ENCODE data around the gene PRKCE. TPM values are rescaled to one million over a fixed set of nuclear protein-coding genes. Genes with fewer than 3 reads are reported as not detected.

PRKCE gene
- total RNA-seq, 1 experiment from 2014 or later, result 21.7 TPM

- no peak for TF ChIP-seq CTCF (conservative IDR thresholded peaks at IDR 0.05)
- TF ChIP-seq EZH2 (IDR thresholded peaks at IDR 0.05; ENCODE audit: low read depth), result no peak
- BruUV-seq (replicated peaks), result no TSS peak
- no peak for DNase-seq
- Histone ChIP-seq H3K4me1 (replicated peaks; ENCODE audit: insufficient read depth) (no peaks in the 10 kb centered on the region), H3F3A (ENCODE audit: insufficient read depth, low read depth) (no peaks in the 10 kb centered on the region), H3K36me3 (ENCODE audit: low read depth) (no peaks in the 10 kb centered on the region), H3K27ac (no peak overlapping the region), H3K4me3 (no peak overlapping the region), H4K20me1 (ENCODE audit: insufficient read depth) (no peaks in the 10 kb centered on the region), H3K79me2 (ENCODE audit: low read depth) (no peaks in the 10 kb centered on the region), H3K9me3 (ENCODE audit: insufficient read depth, low read depth) (no peaks in the 10 kb centered on the region), H3K9me2 (ENCODE audit: insufficient read depth) (no peaks in the 10 kb centered on the region), H2AFZ (no peak overlapping the region), H3K27me3 (ENCODE audit: insufficient read depth, low read depth) (no peaks in the 10 kb centered on the region), H3K4me2 (no peak overlapping the region)
- ChIA-PET POLR2A (ENCODE audit: unreplicated experiment) (no interaction called here), CTCF (interaction anchor here (0.6 kb wide), 1 partner anchor 13 kb away, joined by 5 read pairs; no protein-coding TSS in a partner anchor)
- intact Hi-C loops (cut with micrococcal nuclease; ENCODE audit: unreplicated experiment), result no loop called here
Measured at GRCh38 chr2:46018773-46019591, 367.5 kb downstream of the PRKCE start.

- Histone ChIP-seq H2AFZ (no peak overlapping the region), H3K79me2 (ENCODE audit: low read depth) (no peaks in the 10 kb centered on the region), H3K4me3 (no peak overlapping the region), H3F3A (ENCODE audit: insufficient read depth, low read depth) (no peaks in the 10 kb centered on the region), H3K9me2 (ENCODE audit: insufficient read depth) (no peaks in the 10 kb centered on the region), H3K4me2 (no peak overlapping the region), H4K20me1 (ENCODE audit: insufficient read depth) (no peaks in the 10 kb centered on the region), H3K36me3 (ENCODE audit: low read depth) (no peaks in the 10 kb centered on the region), H3K27me3 (ENCODE audit: insufficient read depth, low read depth) (no peaks in the 10 kb centered on the region), H3K4me1 (replicated peaks; ENCODE audit: insufficient read depth) (no peaks in the 10 kb centered on the region), H3K27ac (no peak overlapping the region), H3K9me3 (ENCODE audit: insufficient read depth, low read depth) (no peaks in the 10 kb centered on the region)
- POLR2A ChIA-PET (ENCODE audit: unreplicated experiment), result no interaction called here
- CTCF ChIA-PET, result no interaction called here
- TF ChIP-seq EZH2 (IDR thresholded peaks at IDR 0.05; ENCODE audit: low read depth), result no peak
- no peak for TF ChIP-seq CTCF (conservative IDR thresholded peaks at IDR 0.05)
- no peak for DNase-seq
- intact Hi-C loops (cut with micrococcal nuclease; ENCODE audit: unreplicated experiment), result no loop called here
- BruUV-seq (replicated peaks), result no TSS peak
Measured at GRCh38 chr2:46020416-46020815, 368.9 kb downstream of the PRKCE start.

GRCh38 chr2:46023165-46023854, 371.8 kb downstream of the PRKCE start:
- H3K4me1 ChIP-seq (replicated peaks; ENCODE audit: insufficient read depth), result no peaks in the 10 kb centered on the region
- no peaks in the 10 kb centered on the region for H3F3A ChIP-seq (ENCODE audit: insufficient read depth, low read depth)
- DNase-seq, result no peak
- POLR2A ChIA-PET (ENCODE audit: unreplicated experiment), result no interaction called here
- intact Hi-C loops (cut with micrococcal nuclease; ENCODE audit: unreplicated experiment), result no loop called here
- no peaks in the 10 kb centered on the region for H4K20me1 ChIP-seq (ENCODE audit: insufficient read depth)
- CTCF ChIA-PET, result no interaction called here
- H3K4me3 ChIP-seq, result no peak overlapping the region
- TF ChIP-seq CTCF (conservative IDR thresholded peaks at IDR 0.05) (no peak), EZH2 (IDR thresholded peaks at IDR 0.05; ENCODE audit: low read depth) (no peak)
- no peak overlapping the region for H3K27ac ChIP-seq
- H3K27me3 ChIP-seq (ENCODE audit: insufficient read depth, low read depth), result no peaks in the 10 kb centered on the region
- H3K36me3 ChIP-seq (ENCODE audit: low read depth), result no peaks in the 10 kb centered on the region
- no TSS peak for BruUV-seq (replicated peaks)
- H2AFZ ChIP-seq, result no peak overlapping the region
- no peaks in the 10 kb centered on the region for H3K79me2 ChIP-seq (ENCODE audit: low read depth)
- no peaks in the 10 kb centered on the region for H3K9me3 ChIP-seq (ENCODE audit: insufficient read depth, low read depth)
- no peaks in the 10 kb centered on the region for H3K9me2 ChIP-seq (ENCODE audit: insufficient read depth)
- no peak overlapping the region for H3K4me2 ChIP-seq
